Left renal pelvis (tissue), 4 donors: ENCODE data around the gene NCAM1. TPM values are rescaled to one million over a fixed set of nuclear protein-coding genes. Genes with fewer than 3 reads are reported as not detected.
"Not testable (repeated sequence)": the region's sequence is repeated elsewhere in the genome, so short reads cannot be mapped to it uniquely, and the experiment has no call there.

Experiments
- DNase-seq, 4 donors: peaks; one replicate each; pipeline ENCODE4 v3.0.0-alpha.2; 2013; ENCODE audit warnings: low read depth in 4 of 4, low spot score in 3 of 4
- polyA plus RNA-seq, 4 donors: library from polyadenylated mRNA; unstranded; fragments of 120-200 nt; gene quantifications; one replicate each; pipeline ENCODE4 v1.2.1, GENCODE V29; 2013; ENCODE audit not compliant: insufficient read length in 4 of 4

The NCAM1 gene
- polyA plus RNA-seq, 4 donors = 78.7 to 201 (median 84.2) TPM

GRCh38 chr11:113289431-113290187 lies 328.4 kb downstream of the NCAM1 start:
- DNase-seq = peak in 1 of 4 donors; percentile 16

GRCh38 chr11:113293936-113294335 lies 332.7 kb downstream of the NCAM1 start:
- no peak for DNase-seq

- no peak for DNase-seq
Observed at GRCh38 chr11:113295993-113296392, 334.8 kb downstream of the NCAM1 start.

GRCh38 chr11:113296447-113297205 lies 335.4 kb downstream of the NCAM1 start:
- no peak for DNase-seq

GRCh38 chr11:113298496-113298895 lies 337.3 kb downstream of the NCAM1 start:
- not testable (repeated sequence) for DNase-seq

GRCh38 chr11:113304916-113305315 lies 343.7 kb downstream of the NCAM1 start:
- DNase-seq = no peak

- peak in 1 of 4 donors; percentile 31 for DNase-seq
Observed at GRCh38 chr11:113305440-113306336, 344.5 kb downstream of the NCAM1 start.

- no peak for DNase-seq
Observed at GRCh38 chr11:113308601-113309000, 347.4 kb downstream of the NCAM1 start.

- no peak for DNase-seq
Observed at GRCh38 chr11:113311536-113311935, 350.3 kb downstream of the NCAM1 start.

- DNase-seq = no peak
Observed at GRCh38 chr11:113313601-113314000, 352.4 kb downstream of the NCAM1 start.

GRCh38 chr11:113314065-113314388 lies 352.8 kb downstream of the NCAM1 start:
- DNase-seq = no peak

- DNase-seq = peak; percentile 76 to 84 (median 82)
Observed at GRCh38 chr11:113314389-113315301, 353.4 kb downstream of the NCAM1 start, which contains the start of gene TTC12. Gene TTC12, plus strand, starts transcription at chr11:113314583. Its CDS starts 1,675 bp downstream, at chr11:113316258.

GRCh38 chr11:113315811-113316210 lies 354.6 kb downstream of the NCAM1 start:
- DNase-seq = no peak

- no peak for DNase-seq
Observed at GRCh38 chr11:113316256-113316655, 355.0 kb downstream of the NCAM1 start.

- DNase-seq = no peak
Observed at GRCh38 chr11:113317339-113317738, 356.1 kb downstream of the NCAM1 start.

- no peak for DNase-seq
Observed at GRCh38 chr11:113319085-113319484, 357.9 kb downstream of the NCAM1 start.

GRCh38 chr11:113322158-113322557 lies 360.9 kb downstream of the NCAM1 start:
- no peak for DNase-seq

- no peak for DNase-seq
Observed at GRCh38 chr11:113324250-113324649, 363.0 kb downstream of the NCAM1 start.
